GM21529 (cell line): ENCODE data around the gene KDM4C.
"Not testable (repeated sequence)": the region's sequence is repeated elsewhere in the genome, so short reads cannot be mapped to it uniquely, and the experiment has no call there.

Source experiments
- ATAC-seq: cut with Tn5 transposase; IDR thresholded peaks from one replicate; pipeline ENCODE4 v1.9.1; 2021; ENCODE audit not compliant: unreplicated experiment

KDM4C gene

GRCh38 chr9:6805532-6805931 is 47.8 kb downstream of the KDM4C start:
- no peak for ATAC-seq

GRCh38 chr9:6806318-6806717 is 48.5 kb downstream of the KDM4C start:
- not testable (repeated sequence) for ATAC-seq

- ATAC-seq = not testable (repeated sequence)
Measured at GRCh38 chr9:6807669-6808068, 49.9 kb downstream of the KDM4C start.

GRCh38 chr9:6811436-6811835 is 53.7 kb downstream of the KDM4C start:
- no peak for ATAC-seq

- no peak for ATAC-seq
Measured at GRCh38 chr9:6816581-6816980, 58.8 kb downstream of the KDM4C start.

GRCh38 chr9:6818292-6818922 is 60.6 kb downstream of the KDM4C start:
- ATAC-seq = no peak

GRCh38 chr9:6819112-6819511 is 61.3 kb downstream of the KDM4C start:
- no peak for ATAC-seq

GRCh38 chr9:6819529-6819928 is 61.8 kb downstream of the KDM4C start:
- no peak for ATAC-seq

GRCh38 chr9:6822696-6823095 is 64.9 kb downstream of the KDM4C start:
- no peak for ATAC-seq

GRCh38 chr9:6827439-6828145 is 69.8 kb downstream of the KDM4C start:
- ATAC-seq = no peak

GRCh38 chr9:6829027-6829426 is 71.3 kb downstream of the KDM4C start:
- no peak for ATAC-seq

GRCh38 chr9:6829536-6829935 is 71.8 kb downstream of the KDM4C start:
- ATAC-seq = no peak

GRCh38 chr9:6833518-6834192 is 75.9 kb downstream of the KDM4C start:
- ATAC-seq = no peak

- ATAC-seq = no peak
Measured at GRCh38 chr9:6834306-6834705, 76.5 kb downstream of the KDM4C start.

GRCh38 chr9:6838158-6838557 is 80.4 kb downstream of the KDM4C start:
- ATAC-seq = no peak

- ATAC-seq = no peak
Measured at GRCh38 chr9:6842584-6842947, 84.8 kb downstream of the KDM4C start.

GRCh38 chr9:6843742-6844141 is 86.0 kb downstream of the KDM4C start:
- no peak for ATAC-seq

- no peak for ATAC-seq
Measured at GRCh38 chr9:6844267-6844666, 86.5 kb downstream of the KDM4C start.

GRCh38 chr9:6845128-6845826 is 87.5 kb downstream of the KDM4C start:
- ATAC-seq = no peak

- no peak for ATAC-seq
Measured at GRCh38 chr9:6845880-6846279, 88.1 kb downstream of the KDM4C start.

- ATAC-seq = no peak
Measured at GRCh38 chr9:6852243-6852963, 94.6 kb downstream of the KDM4C start.
